HG03520 (cell line): Measurements from ENCODE around the gene PPARG.
"Not testable (repeated sequence)": the region's sequence is repeated elsewhere in the genome, so short reads cannot be mapped to it uniquely, and the experiment has no call there.

ENCODE experiments used
- ATAC-seq: cut with Tn5 transposase; IDR thresholded peaks from one replicate; pipeline ENCODE4 v1.9.1; 2021; ENCODE audit warnings: mild to moderate bottlenecking, moderate library complexity; ENCODE audit not compliant: unreplicated experiment

PPARG gene

DNA sequence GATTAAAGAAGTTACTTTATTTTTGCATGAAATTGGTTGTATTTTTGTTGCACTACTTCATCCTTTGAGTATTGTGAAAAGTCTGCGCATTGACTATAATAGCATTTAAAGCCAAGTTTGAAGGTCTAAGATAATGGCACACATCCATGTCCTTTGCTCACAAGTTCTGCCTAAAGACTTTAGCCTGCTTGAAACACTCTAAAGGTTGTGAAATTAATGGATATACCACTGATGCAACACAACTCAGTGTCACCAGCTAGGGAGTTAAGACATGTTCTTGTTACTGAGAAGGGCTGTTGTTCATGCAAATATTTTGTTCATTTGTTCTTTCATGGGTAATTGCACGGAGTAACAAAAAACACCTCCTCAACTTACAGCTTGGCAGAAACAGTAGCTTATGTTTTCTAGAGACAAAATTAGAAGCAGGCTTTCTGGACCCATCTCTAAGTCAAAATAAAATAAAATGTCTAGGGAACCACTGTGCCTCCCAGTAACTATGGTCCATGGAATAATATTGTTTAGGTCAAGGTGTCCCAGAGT lies 83.9 kb downstream of the PPARG start:
- no peak for ATAC-seq

GRCh38 chr3:12375572-12375971 lies 86.7 kb downstream of the PPARG start:
- ATAC-seq, result no peak

DNA sequence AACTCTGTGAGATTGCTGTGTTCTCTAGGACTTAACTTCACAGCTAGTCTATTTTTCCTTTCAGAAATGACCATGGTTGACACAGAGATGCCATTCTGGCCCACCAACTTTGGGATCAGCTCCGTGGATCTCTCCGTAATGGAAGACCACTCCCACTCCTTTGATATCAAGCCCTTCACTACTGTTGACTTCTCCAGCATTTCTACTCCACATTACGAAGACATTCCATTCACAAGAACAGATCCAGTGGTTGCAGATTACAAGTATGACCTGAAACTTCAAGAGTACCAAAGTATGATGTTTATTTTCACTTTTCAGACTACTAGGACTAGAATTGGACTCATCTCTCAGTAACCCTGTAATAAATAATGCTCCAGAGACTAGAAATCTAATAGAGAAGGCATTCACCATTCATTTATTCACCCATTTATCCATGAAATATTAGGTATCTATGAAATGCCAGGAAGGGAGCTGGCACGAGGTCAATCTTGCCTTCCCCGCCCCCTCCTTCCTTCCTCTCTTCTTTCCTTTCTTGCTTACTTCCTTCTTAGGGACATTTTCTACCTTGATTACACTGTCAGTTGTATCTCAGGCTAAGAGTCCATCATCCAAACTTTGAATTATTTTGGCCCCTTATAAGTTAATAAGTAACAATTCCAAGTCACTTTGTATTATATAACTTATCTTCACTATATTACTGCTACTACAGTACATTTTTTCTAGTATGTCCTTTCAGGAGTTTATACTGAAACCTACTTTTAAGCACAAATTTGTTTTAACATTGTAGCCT lies 91.0 kb downstream of the PPARG start:
- no peak for ATAC-seq

DNA sequence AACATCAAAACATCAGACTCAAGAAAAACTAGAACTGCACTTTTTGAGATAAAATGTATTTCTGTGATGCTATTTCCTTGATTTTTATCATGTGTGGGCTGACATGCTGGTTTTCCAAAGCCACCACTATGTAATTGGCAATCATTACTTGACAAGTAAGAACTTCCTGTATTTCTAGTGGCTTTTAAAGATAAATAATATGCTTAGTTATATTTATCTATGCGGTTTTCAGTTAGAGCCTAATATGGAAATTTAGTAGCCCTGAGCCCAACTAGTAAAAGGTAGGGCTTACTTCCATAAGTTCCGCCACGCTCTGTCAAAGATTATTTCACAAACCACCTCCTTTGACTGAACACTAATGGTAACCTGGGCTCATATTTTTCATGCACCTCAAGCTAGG lies 91.6 kb downstream of the PPARG start:
- ATAC-seq, result no peak

GRCh38 chr3:12381199-12381598 lies 92.3 kb downstream of the PPARG start:
- ATAC-seq, result no peak

- ATAC-seq, result no peak
Measured at GRCh38 chr3:12383218-12383617, 94.3 kb downstream of the PPARG start.

- ATAC-seq, result no peak
Measured at GRCh38 chr3:12384451-12385233, 95.8 kb downstream of the PPARG start.

DNA sequence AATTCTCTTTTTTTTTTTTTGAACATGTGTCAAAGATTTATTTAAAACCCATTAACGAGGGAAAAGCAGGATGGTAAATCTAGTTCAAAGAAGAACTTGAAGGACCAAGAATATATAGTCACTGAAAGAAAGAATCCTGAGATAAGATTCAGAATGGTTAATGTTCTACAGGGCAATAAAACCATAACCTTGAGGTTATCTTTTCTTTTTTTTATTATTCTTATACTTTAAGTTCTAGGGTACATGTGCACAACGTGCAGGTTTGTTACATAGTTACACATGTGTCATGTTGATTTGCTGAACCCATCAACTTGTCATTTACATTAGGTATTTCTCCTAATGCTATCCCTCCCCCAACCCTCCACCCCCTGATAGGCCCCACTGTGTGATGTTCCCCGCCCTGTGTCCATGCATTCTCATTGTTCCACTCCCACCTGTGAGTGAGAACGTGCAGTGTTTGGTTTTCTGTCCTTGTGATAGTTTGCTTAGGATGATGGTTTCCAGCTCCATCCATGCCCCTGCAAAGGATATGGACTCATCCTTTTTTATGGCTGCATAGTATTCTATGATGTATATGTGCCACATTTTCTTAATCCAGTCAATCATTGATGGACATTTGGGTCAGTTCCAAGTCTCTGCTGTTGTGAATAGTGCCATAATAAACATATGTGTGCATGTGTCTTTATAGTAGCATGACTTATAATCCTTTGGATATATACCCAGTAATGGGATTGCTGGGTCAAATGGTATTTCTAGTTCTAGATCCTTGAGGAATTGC lies 97.8 kb downstream of the PPARG start:
- not testable (repeated sequence) for ATAC-seq

- ATAC-seq, result no peak
Measured at GRCh38 chr3:12388185-12388584, 99.3 kb downstream of the PPARG start.

GRCh38 chr3:12392101-12392878 lies 103.4 kb downstream of the PPARG start:
- ATAC-seq, result no peak

DNA sequence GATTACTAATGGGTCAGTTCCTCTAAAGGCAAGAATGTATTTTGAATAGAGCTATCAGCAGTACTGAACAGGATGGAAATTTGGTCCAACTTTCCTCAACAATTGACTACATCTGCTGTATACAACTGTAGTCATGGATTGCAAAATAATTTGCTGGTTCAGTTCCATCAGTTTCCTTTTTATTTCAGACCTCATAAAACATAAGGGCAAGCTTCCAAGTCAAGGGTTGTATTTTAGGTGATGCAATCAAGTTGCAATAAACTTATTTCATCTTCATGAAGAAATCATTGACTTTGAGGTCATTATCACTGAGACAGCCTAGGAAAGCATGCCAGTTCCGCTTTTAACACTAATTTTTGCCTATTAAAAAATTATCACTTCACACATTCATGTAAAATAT lies 105.0 kb downstream of the PPARG start:
- ATAC-seq, result no peak

GRCh38 chr3:12394569-12395271 lies 105.8 kb downstream of the PPARG start:
- ATAC-seq, result peak; percentile 3

GRCh38 chr3:12395349-12396012 lies 106.6 kb downstream of the PPARG start:
- peak; percentile 95 for ATAC-seq

DNA sequence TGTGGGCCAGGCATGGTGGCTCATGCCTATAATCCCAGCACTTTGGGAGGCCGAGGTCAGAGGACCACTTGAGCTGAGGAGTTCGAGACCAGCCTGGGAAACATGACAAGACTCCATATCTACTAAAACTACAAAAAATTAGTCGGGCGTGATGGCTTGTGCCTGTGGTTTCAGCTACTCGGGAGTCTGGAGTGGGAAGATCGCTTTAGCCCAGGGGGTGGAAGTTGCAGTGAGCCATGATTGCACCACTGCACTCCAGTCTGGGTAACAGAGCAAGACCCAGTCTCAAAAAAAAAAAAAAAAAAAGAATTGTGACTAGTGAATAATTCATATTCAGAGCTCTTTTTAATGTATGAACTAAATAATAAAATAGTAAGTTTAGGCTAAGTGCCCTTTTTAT lies 107.6 kb downstream of the PPARG start:
- no peak for ATAC-seq

GRCh38 chr3:12399226-12399625 lies 110.4 kb downstream of the PPARG start:
- ATAC-seq, result no peak

- no peak for ATAC-seq
Measured at GRCh38 chr3:12400616-12401194, 111.8 kb downstream of the PPARG start.

DNA sequence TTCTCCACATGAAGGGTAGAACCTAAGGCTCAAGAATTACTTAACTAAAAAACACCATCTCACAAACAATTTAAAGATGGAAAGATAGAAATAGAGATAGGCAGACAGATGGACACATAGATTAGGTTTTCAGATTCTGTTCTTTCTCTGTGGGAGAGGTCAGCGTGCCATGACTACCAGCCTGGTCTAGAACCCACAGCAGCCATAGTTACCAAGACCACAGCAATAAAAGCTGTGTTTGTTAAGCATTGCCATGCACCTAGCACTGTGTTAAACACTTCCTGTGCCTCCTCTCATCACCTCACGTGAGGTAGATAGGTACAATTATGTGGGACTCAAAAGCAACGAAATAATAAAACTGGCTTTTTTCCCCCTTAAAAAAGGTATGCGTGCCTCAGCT lies 112.3 kb downstream of the PPARG start:
- ATAC-seq, result no peak

DNA sequence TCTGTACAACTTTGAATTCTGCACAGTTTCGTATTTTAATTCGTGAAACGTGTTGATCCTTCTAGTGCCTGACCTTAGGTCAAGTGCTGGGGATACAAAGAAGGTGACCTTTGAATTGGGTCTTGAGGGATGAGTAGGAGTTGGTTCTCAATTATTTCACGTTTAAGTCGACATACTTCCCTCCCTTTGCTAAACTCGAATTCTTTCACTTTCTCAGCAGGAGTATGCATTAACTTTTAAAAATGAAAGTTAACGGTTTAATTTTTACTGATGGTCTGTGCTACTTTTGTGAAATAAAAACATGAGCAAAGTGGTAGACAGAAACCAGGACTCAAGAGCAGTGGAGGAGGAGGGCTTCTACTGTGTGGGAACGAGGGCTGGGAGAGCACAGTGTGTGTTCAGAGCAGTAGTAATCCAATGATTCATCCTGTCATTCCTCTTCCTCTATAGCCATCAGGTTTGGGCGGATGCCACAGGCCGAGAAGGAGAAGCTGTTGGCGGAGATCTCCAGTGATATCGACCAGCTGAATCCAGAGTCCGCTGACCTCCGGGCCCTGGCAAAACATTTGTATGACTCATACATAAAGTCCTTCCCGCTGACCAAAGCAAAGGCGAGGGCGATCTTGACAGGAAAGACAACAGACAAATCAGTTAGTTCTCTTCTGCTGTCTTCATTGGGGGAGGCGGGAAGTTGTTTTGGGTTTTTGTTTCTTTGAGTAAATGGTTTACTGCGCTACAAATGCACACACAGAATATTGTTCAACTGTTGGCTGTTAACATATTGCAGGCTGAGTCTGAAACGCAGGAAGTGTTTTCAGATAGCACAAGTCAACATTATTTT lies 116.8 kb downstream of the PPARG start:
- ATAC-seq, result no peak
